GM19395 (cell line): ENCODE measurements around the gene TMEM14B.
"Not testable (repeated sequence)": the region's sequence is repeated elsewhere in the genome, so short reads cannot be mapped to it uniquely, and the experiment has no call there.

Experiments
- ATAC-seq: cut with Tn5 transposase; IDR thresholded peaks from one replicate; pipeline ENCODE4 v1.9.1; 2021; ENCODE audit warnings: mild to moderate bottlenecking, moderate library complexity; ENCODE audit not compliant: unreplicated experiment

Gene TMEM14B

GRCh38 chr6:10745116-10745515 is 2.5 kb upstream of the TMEM14B start:
- ATAC-seq: no peak

- ATAC-seq: peak; percentile 0
Observed at GRCh38 chr6:10746915-10747250, 722 bp upstream of the TMEM14B start.

GRCh38 chr6:10749734-10750133 is 2.1 kb downstream of the TMEM14B start:
- ATAC-seq: no peak

DNA sequence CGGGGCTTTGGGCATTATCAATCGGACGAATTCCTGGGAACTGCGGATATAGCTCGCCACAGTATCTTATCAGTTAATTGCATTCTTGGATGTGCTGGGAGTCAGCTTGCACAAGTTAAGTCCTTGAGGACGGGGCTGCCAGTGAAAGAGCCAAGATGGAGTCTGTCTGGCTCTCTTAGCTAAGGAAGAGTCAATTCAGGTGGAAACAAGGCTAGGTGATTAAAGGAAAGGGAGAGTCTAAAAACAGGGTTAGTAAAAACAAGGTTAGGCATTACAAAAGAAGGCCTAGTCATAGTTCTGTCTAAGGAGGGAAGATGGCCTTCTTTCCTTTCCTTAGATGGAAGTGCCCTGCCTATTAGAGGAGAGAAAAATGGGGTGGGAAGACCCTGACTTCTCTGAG is 3.0 kb downstream of the TMEM14B start:
- ATAC-seq: not testable (repeated sequence)

GRCh38 chr6:10751757-10752156 is 4.2 kb downstream of the TMEM14B start:
- ATAC-seq: not testable (repeated sequence)

- no peak for ATAC-seq
Observed at GRCh38 chr6:10756085-10756484, 8.5 kb downstream of the TMEM14B start.

DNA sequence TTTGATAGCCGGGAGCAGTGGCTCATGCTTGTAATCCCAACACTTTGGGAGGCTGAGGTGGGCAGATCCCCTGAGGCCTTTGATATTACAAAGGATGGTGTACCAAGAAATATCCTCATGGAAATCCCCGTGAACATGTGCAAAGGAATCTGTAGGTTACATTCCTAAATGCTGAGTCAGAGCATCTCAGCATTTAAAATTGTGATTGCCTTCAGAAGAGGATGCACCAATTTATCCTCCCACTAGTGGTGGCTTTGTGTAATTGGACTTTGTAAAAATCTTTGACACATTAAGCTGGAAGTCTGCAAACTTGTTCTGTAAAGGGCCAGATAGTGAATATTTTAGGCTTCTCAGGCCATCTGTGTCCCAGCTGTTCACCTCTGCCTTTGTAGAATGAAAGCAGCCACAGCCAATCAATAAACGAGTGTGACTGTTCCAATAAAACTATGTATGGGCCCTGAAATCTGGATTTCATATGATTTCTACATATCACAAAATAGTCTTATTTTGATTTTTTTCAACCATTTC is 11.8 kb downstream of the TMEM14B start:
- peak; percentile 73 for ATAC-seq

DNA sequence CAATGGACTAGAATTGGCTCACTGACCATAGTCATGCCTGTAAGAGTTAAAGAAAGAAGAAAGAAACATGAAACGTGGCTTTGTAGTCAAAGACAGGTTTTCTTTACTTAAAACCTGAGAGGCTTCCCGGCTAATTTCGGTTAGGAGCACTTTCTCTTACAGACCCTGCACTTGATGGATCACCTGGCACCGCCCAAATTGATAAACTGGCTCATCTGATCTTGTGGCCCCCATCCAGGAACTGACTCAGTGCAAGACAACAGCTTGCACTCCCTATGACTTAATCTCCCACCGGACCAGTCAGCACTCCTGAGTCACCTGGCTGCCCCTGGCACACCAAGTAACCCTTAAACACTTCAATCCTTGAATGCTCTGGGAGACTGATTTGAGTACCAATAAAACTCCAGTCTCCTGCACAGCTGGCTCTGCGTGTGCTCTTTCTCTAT is 12.3 kb downstream of the TMEM14B start:
- no peak for ATAC-seq

DNA sequence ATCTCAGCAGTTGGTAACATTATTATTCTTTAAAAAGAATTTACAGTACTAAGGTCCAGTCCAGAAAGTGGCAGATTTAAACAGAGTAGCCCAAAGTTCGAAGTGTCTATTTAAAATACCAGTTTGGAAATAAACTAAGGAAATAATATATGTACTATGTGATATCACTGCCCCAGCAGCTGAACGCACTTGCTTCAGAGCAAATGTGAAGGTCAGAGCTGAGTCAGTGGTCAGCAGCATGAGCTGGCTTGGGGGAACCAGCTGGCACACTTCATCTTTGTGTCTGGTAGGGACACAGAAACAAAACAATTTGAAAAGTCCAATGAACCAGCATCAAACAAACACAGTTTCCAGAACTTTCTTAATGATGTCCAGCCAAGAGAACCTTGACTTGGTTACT is 15.4 kb downstream of the TMEM14B start:
- no peak for ATAC-seq

DNA sequence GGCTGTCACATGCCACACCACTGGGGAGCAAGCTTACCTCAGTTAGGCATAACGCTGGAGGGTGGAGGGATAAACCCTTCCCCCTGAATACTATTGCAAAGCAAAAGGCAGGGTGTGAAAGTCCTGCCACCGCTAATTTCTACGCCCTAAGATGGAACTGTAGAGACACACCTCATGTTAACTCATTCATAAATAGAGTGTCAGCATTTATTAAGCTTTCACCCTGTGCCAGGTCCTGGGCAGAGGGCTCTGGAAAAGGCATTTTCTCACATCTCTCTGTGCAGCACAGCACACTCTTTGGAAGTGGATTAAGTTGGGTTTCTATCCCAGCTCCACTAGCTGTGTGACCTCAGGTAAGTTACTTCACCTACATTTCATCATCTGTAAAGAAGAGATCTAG is 21.8 kb downstream of the TMEM14B start:
- ATAC-seq: no peak

GRCh38 chr6:10771371-10771894 is 23.8 kb downstream of the TMEM14B start:
- ATAC-seq: no peak

- ATAC-seq: no peak
Observed at GRCh38 chr6:10778230-10778629, 30.6 kb downstream of the TMEM14B start.

GRCh38 chr6:10779076-10779475 is 31.5 kb downstream of the TMEM14B start:
- ATAC-seq: no peak

DNA sequence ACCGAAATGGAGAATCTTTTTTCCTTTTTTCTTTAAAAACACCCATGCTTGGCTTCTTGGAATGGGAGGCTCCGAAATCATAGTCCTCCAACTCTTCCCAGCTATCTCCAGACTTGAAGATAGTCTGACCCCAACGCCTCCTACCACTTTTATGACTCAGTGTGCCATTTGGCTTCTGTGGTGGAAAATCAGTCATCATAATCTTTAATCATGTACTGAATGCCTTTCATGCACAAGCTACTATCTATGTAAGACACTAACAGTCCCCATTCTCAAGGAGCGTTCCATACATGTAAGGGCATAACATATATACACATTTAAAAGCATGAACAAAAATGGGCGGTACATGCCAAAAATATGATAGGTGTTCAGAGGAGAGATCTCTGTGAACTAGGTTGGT is 44.1 kb downstream of the TMEM14B start:
- ATAC-seq: no peak

GRCh38 chr6:10792101-10792500 is 44.5 kb downstream of the TMEM14B start:
- no peak for ATAC-seq

- ATAC-seq: no peak
Observed at GRCh38 chr6:10793035-10793434, 45.4 kb downstream of the TMEM14B start.

DNA sequence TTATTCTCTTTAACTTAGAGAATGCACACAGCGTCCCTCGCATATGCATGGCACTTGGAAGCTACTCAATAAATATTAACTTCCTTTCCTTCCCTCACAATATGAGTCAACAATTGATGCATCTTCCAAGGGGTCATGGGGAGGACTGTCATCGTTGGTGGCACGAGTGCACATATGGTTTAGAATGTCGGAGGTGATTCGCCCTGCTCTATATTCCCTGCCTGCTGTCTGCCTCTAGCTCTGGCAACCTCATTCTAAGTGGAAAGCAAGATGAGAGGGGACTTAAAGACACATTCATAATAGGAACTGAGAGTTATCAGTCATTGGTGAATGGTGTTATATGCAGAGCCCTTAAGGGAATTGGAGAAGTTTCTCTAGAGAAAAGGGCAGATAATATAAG is 46.1 kb downstream of the TMEM14B start:
- ATAC-seq: no peak

GRCh38 chr6:10794239-10794638 is 46.6 kb downstream of the TMEM14B start:
- ATAC-seq: no peak

DNA sequence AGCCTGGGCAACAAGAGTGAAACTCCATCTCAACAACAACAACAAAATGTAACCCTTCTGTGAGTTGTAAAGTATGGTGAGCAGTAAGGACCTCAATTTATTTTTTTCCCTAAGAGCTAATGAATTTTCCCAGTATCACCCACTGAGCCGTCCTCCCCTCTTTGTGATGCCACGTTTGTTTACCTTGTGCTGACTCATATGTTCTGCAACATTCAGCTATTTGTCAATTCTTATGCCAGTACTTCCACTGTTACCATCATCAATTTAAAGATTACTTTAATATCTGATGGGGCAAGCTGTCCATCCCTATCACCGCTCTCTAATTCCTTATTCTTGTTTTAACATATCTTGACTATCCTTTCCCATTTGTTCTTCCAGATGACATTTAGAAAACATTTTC is 53.2 kb downstream of the TMEM14B start:
- no peak for ATAC-seq

DNA sequence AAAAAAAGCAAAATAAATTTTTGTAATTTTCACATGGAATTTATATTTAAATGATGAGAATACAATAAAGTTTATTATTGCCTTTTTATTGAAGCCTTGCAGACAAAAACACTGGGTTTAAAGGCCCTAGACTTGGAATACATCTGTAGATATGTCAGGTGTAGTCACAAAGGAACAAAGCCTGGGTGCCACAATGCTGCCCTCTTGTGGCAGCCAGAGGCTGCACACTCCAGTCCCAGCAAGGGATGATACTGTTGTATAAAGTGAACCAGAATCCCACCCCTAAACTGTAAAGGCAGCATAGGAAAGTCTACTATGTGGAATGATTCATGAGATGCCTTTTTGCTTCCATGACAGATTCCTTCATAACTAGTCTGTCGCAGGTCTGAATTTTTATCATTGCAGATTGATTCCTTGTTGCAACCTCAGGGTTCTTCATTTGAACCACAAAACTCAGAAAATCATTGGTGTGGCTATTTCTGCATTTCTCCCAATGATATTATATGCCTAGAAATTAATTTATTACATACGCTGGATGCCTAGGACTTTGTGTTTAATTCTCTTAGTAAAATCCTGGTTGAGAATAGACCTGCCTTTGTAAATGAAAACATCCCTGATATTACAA is 53.7 kb downstream of the TMEM14B start:
- peak; percentile 97 for ATAC-seq
